HG03457 (cell line): ENCODE measurements around the gene PPY.
"Not testable (repeated sequence)": the region's sequence is repeated elsewhere in the genome, so short reads cannot be mapped to it uniquely, and the experiment has no call there.

ENCODE experiments used
- ATAC-seq: cut with Tn5 transposase; IDR thresholded peaks from one replicate; pipeline ENCODE4 v1.9.1; 2021; ENCODE audit warnings: moderate number of reproducible peaks; ENCODE audit not compliant: unreplicated experiment

The PPY gene

GRCh38 chr17:43942051-43942685 is at the start of gene PPY:
TSS of gene PPY (minus strand) at chr17:43942476. CDS start at chr17:43941654, 822 bp downstream.
- ATAC-seq = no peak

- ATAC-seq = no peak
Observed at GRCh38 chr17:43988301-43988700, 46.0 kb upstream of the PPY start.

- ATAC-seq = no peak
Observed at GRCh38 chr17:43987131-43988021, 45.1 kb upstream of the PPY start.

- ATAC-seq = no peak
Observed at GRCh38 chr17:43986225-43986981, 44.1 kb upstream of the PPY start.

GRCh38 chr17:43984521-43984920 is 42.2 kb upstream of the PPY start:
- ATAC-seq = no peak

GRCh38 chr17:43983515-43984411 is 41.5 kb upstream of the PPY start:
- no peak for ATAC-seq

- no peak for ATAC-seq
Observed at GRCh38 chr17:43983196-43983514, 40.9 kb upstream of the PPY start.

- ATAC-seq = no peak
Observed at GRCh38 chr17:43982171-43982570, 39.9 kb upstream of the PPY start.

- ATAC-seq = no peak
Observed at GRCh38 chr17:43979671-43980070, 37.4 kb upstream of the PPY start.

DNA sequence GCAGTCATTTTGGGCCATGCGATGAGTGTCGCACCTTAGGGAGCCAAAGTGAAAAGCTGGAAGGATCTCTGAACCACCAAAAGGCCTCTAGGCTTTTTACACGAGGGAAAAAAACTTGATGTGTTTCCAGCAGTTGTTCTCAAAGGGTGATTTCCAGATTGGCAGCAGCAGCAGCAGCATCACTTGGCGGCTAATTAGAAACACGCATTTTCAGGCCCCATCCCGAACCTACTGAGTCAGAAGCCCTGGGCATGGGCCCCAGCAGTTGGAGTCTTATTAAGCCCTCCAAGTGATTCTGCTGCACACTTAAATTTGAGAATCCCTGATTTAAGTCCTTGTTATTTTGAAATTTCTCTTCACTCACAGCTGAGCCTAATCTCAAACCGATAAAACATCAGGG is 36.7 kb upstream of the PPY start:
- ATAC-seq = no peak

GRCh38 chr17:43978078-43978477 is 35.8 kb upstream of the PPY start:
- no peak for ATAC-seq

GRCh38 chr17:43976963-43977837 is 34.9 kb upstream of the PPY start:
- ATAC-seq = no peak

DNA sequence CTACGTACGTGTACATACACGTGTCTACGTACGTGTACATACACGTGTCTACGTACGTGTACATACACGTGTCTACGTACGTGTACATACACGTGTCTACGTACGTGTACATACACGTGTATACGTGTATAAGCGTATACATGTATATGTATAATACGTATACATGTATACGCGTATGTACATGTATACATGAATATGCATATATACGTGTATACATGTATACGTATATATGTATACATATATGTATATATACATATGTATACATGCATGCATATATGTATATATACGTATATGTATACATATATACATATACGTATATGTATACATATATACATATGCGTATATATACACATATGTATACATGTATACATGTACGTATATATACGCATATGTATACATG is 33.6 kb upstream of the PPY start:
- ATAC-seq = no peak

DNA sequence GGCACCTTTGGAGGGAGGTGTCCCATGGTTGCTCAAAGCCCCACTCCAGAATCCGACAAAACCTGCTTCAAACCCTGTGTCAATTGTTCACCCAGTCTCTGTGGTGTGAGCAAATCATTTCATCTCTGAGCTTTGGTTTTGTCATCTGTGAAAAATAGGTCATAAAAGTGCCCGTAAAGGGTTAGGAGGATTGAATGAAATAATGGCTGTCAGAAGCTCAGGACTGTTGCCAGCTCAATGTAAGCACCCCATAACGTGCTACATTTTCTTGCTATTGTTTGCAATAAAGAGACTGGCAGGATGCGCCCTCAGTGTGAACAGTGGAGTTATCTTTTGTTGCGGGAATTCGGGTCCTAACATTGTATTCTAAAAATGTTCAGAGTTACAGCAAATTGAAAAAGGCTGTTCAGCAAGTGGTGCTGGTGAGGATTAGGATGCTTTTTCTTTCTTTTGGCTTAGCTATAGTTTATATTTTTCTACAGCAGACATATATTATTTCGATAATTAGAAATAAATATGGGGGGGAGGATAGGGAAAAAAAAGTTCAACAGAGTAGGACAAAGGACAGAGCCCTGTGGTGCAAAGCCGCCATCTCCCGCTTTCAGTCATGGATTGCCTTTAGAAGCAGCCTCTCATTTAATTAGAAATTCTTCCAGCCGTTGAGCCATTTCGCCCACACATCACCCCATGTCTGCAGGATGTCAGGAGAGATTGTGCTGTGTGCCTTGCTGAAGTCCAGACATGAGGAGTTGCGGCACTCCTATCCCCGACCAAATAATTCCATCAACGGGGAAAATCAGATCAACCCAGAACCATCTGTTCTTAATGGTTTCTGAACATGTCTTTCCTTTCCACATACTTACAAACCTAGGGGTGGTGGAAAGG is 32.3 kb upstream of the PPY start:
- ATAC-seq = no peak

GRCh38 chr17:43972444-43973212 is 30.4 kb upstream of the PPY start:
- not testable (repeated sequence) for ATAC-seq

GRCh38 chr17:43971436-43971835 is 29.2 kb upstream of the PPY start:
- ATAC-seq = not testable (repeated sequence)

GRCh38 chr17:43970366-43970765 is 28.1 kb upstream of the PPY start:
- no peak for ATAC-seq

GRCh38 chr17:43967251-43967875 is 25.1 kb upstream of the PPY start:
- ATAC-seq = no peak
